SIG-M5 (cell line): ENCODE results near the gene ZBTB3.
"Not testable (repeated sequence)": the region's sequence is repeated elsewhere in the genome, so short reads cannot be mapped to it uniquely, and the experiment has no call there.

Experiments
- DNase-seq: peaks from one replicate; lab custom pipeline; 2025; lab: John Stamatoyannopoulos, UW

The ZBTB3 gene

GRCh38 chr11:62757846-62758788, 4.2 kb upstream of the ZBTB3 start:
- DNase-seq: no peak

GRCh38 chr11:62755086-62755615, 1.2 kb upstream of the ZBTB3 start:
- DNase-seq: no peak

GRCh38 chr11:62752994-62753735, 795 bp downstream of the ZBTB3 start:
- no peak for DNase-seq

DNA sequence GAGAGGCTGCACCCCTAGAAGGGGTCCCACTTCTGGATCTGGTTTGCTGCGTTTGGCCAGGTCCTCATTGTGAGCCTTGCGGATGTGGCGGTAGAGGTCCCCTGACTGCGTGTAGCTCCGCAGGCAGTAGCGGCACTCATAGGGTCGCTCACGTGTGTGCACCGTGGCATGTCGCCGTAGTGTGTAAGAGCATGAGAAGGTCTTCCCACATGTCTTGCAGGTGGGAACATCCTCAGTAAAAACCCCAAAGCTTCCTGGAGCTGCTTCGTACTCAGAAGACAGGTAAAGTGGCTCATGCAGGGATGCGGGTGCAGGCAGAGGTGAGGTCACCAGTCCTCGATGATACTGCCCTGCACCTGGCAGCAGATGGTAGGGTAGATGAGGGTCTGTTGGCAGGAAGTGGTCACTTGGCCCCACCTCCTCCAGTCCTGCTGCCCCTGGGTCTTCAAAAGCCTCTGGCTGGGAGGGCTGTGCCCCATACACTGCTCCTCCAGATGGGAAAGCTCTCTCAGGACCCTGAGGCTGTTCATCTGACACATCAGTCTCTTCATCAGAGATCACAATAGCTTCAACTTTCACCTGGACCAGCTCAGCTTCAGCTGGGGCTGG, 1.7 kb downstream of the ZBTB3 start:
- no peak for DNase-seq

DNA sequence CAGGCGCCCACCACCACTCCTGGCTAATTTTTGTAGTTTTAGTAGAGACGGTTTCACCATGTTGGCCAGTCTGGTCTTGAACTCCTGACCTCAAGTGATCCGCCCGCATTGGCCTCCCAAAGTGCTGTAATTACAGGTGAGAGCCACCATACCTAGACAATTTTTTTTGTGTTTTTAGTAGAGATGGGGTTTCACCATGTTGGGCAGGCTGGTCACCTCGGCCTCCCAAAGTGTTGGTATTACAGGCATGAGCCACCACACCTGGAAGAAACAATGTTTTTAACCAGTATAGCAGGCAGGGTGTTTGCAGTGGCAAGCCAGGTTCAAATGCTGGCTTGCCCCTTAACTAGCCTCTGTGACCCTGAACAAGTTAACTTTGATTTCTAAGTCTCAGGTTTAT, 4.0 kb downstream of the ZBTB3 start:
- not testable (repeated sequence) for DNase-seq

DNA sequence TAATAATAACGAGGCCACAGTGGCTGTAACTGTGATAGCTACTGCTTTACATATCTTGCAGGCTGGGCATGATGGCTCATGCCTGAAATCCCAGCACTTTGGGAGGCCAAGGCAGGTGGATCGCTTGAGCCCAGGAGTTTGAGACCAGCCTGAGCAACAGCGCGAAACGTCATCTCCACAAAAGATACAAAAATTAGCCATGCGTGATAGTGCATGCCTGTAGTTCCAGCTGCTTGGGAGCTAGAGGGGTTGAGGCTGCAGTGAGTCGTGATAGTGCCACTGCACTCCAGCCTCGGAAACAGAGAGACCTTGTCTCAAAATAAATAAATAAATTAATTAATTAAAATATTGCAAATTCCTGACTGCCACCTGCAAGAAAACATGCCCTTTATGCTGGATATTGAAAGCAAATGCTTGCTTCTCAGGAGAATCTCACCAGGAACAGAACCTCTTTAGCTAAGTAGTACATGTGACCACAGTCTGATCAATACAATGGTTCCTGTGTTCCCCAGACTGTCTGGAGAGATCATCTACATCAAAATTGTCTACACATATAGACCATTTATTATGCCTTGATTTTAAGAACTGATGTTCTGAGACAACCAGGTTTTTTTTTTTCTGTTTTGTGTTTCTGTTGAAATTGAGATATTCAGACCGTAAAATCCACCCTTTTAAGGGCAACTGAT, 6.3 kb downstream of the ZBTB3 start:
- DNase-seq: no peak

DNA sequence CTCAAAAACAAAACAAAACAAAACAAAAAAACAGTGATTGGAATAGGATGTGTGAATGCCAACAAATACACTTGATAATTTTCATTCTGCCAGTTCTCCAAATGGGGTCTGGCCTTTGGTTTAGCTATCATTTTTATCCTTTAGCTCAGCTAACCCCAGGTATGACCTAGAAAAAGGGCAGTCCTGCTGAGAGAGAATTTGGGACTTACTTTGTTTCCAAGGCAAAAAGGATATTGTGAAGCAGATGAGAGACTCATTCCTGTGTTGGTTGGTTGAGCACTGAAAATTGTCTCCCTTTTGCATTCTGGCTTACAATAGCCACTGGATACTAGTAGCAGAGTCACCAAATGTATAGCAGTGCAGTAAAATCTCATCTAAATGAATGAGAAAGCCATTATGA, 16.8 kb downstream of the ZBTB3 start:
- no peak for DNase-seq

- no peak for DNase-seq
These were observed 21.1 kb downstream of the ZBTB3 start for GRCh38 chr11:62732830-62733229.

DNA sequence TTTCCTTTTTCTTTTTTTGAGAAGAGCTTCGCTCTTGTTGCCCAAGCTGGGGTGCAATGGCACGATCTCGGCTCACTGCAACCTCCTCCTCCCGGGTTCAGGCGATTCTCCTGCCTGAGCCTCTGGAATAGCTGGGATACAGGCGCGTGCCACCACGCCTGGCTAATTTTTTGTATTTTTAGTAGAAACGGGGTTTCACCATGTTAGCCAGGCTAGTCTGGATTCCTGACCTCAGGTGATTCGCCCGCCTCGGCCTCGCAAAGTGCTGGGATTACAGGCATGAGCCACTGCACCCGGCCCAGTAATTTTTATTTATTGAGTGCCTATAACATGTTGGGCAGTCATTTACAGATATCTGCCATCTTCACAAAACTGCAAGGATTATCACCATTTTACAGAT, 23.9 kb downstream of the ZBTB3 start:
- DNase-seq: not testable (repeated sequence)

DNA sequence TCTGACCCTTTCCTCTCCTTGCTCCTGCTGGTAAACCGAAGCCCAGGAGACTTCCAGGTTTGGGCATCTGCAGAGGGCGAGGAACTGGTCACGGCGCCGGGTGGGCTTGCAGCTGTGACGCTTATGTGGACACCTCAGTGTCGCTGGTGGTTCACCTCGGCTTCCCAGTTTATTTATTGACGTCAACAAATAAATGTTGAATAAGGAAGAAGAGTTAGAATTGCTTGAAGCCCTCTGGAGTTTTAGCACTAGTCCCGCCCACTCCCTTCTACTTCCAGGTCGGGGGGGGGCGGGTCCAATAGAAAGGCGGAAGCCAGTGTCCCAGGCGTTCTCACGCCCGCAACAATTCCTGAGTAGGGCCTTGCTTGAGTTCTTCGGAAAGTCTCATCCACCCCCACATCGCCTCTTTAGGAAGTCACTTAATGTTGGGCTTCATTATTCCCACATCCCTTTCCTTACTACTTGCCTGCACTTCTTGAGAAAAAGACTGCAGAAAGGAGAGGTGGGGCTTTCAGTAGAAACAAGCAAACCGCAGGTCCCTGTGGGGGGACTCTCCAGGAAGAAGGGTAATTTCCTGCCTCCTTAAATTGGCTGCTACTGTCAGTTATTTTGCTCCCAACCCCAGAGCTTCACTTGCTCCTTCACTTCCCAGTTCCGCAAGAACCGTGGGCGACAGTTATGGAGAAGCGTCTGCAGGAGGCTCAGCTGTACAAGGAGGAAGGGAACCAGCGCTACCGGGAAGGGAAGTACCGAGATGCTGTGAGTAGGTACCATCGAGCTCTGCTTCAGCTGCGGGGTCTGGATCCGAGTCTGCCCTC, 25.6 kb downstream of the ZBTB3 start, which contains the start of gene TTC9C:
Gene TTC9C, plus strand, starts transcription at position 316 of the 818 bp plus-strand sequence. Its CDS starts 363 bp downstream, at position 679.
- DNase-seq: peak; percentile 61

DNA sequence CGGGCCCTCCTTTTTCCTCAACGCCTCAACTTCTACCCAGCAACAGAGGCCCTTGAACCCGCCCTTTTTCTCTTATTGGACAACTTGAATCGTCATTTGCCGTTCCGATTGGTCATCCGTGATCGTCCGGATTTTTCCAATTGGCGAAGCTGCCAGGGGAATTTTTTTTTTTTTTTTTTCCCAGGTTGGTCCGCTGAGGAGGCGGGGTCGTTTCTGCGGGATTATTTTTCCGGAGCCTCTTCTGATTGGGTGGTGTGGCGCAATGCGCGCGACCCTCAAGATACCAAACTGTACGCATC, 26.1 kb downstream of the ZBTB3 start:
- peak; percentile 88 for DNase-seq

GRCh38 chr11:62727165-62727871, 26.6 kb downstream of the ZBTB3 start, which contains the start of gene HNRNPUL2:
Gene HNRNPUL2 (minus strand): TSS chr11:62727457. CDS start chr11:62727156, 301 bp downstream.
- DNase-seq: peak; percentile 94

- no peak for DNase-seq
These were observed 27.1 kb downstream of the ZBTB3 start for GRCh38 chr11:62726915-62727164.

- no peak for DNase-seq
These were observed 27.6 kb downstream of the ZBTB3 start for GRCh38 chr11:62726156-62726914.

- no peak for DNase-seq
These were observed 28.3 kb downstream of the ZBTB3 start for GRCh38 chr11:62725646-62726045.

DNA sequence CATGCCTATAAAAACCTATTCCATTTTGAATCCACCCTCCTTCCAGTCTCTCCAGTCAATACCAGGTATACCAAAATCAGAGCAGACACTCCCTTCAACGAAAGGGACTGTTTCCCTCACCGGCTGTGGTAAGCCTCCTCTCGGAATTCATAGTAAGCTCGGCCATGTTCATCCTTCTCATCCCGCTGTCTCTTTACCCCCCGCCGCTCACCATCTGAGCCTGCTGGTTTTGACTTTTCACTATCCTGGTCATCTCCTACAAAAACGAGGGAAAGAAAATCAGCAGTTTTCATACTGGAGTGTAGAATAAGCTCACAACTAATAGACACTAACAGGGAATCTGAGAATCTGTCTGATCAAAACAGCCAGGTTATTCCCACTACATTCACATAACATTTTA, 29.8 kb downstream of the ZBTB3 start:
- DNase-seq: no peak

GRCh38 chr11:62721994-62722393, 32.0 kb downstream of the ZBTB3 start:
- DNase-seq: no peak

DNA sequence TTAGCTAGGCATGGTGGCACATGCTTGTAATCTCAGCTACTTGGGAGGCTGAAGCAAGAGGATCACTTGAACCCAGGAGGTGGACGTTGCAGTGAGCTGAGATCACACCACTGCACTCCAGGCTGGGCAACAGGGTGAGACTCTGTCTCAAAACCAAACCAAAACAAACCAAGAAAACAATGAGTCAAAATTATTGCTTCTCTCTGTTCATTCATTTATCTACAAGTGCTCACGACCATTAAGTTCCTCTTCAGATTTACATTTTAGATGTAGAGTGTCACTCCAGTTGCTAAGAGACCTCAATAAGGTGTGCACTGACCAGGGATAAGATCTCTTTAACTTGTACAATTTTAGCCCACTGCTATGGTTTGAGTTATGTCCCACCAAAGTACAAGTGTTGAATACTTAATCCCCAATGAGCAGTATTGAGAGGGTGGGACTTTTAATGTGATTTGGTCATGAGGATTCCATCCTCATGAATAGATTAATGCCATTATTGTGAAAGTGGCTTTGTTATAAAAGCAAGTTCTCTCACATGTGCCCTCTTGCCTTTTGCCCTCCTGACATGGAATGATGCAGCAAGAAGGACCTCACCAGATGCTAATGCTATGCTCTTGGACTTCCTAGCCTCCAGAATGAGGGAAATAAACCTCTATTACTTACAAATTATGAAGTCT, 34.5 kb downstream of the ZBTB3 start:
- no peak for DNase-seq

- DNase-seq: no peak
These were observed 37.1 kb downstream of the ZBTB3 start for GRCh38 chr11:62716816-62717215.
